ENCODE data around the gene ART1. TPM values are rescaled to one million over a fixed set of nuclear protein-coding genes. Genes with fewer than 3 reads are reported as not detected.
A peak's percentile ranks its signal among the peaks of the same experiment; 100 is the strongest.

ART1 gene
- total RNA-seq, 4 donors from 2014 or later: 23.2 to 94.9 (median 41.7) TPM

- DNase-seq (peak; percentile 79 to 86), ATAC-seq (peak; percentile 90)
- TF ChIP-seq POLR2A (IDR thresholded peaks at IDR 0.05): peak in 1 of 2 donors; percentile 58
- no peak for TF ChIP-seq CTCF (IDR thresholded peaks at IDR 0.05 in 4 of 5, conservative IDR thresholded peaks at IDR 0.05 in 1 of 5)
- no peaks in the 10 kb centered on the region for H3K9me3 ChIP-seq
- in situ Hi-C loops (cut with MboI; ENCODE audit: low sequenced_read_pairs in 4 of 4) (no loop called here), intact Hi-C loops (cut with DNase I; ENCODE audit: low total_unique reads) (loop anchor here (1.0 to 10.0 kb wide), 3 partner anchors 28 to 569 kb away; partner anchors contain the start of gene NUP98)
- peaks cover 19 to 27% of the 10 kb centered on the region in 2 donors for H3K4me1 ChIP-seq
- H3K36me3 ChIP-seq: no peaks in the 10 kb centered on the region
- H3K27ac ChIP-seq: peak overlapping the region; percentile 91 to 99 (median 94)
- H3K27me3 ChIP-seq: no peaks in the 10 kb centered on the region
- H3K4me3 ChIP-seq: peak overlapping the region; percentile 31 to 48 (median 41)
These were observed 30.8 kb upstream of the ART1 start for GRCh38 chr11:3613998-3614741.

GRCh38 chr11:3614742-3615171 lies 30.2 kb upstream of the ART1 start:
- H3K4me1 ChIP-seq: peaks cover 19 to 27% of the 10 kb centered on the region in 2 donors
- in situ Hi-C loops (cut with MboI; ENCODE audit: low sequenced_read_pairs in 4 of 4): no loop called here
- no peaks in the 10 kb centered on the region for H3K36me3 ChIP-seq
- H3K4me3 ChIP-seq: peak overlapping the region; percentile 31 to 48 (median 41)
- peak overlapping the region; percentile 91 to 99 (median 94) for H3K27ac ChIP-seq
- ATAC-seq (peak; percentile 88), DNase-seq (peak; percentile 91 to 94)
- TF ChIP-seq CTCF (IDR thresholded peaks at IDR 0.05 in 4 of 5, conservative IDR thresholded peaks at IDR 0.05 in 1 of 5): no peak
- TF ChIP-seq POLR2A (IDR thresholded peaks at IDR 0.05): peak; percentile 66 to 85
- H3K9me3 ChIP-seq: no peaks in the 10 kb centered on the region
- intact Hi-C loops (cut with DNase I; ENCODE audit: low total_unique reads): loop anchor here (1.0 to 10.0 kb wide), 3 partner anchors 28 to 570 kb away; partner anchors contain the start of gene NUP98
- H3K27me3 ChIP-seq: no peaks in the 10 kb centered on the region

- H3K4me3 ChIP-seq: no peak overlapping the region
- no peak for TF ChIP-seq CTCF (IDR thresholded peaks at IDR 0.05 in 4 of 5, conservative IDR thresholded peaks at IDR 0.05 in 1 of 5)
- no peak for TF ChIP-seq POLR2A (IDR thresholded peaks at IDR 0.05)
- no peaks in the 10 kb centered on the region for H3K27me3 ChIP-seq
- DNase-seq: no peak
- intact Hi-C loops (cut with DNase I; ENCODE audit: low total_unique reads): loop anchor here (10.0 kb wide), 2 partner anchors 179 to 571 kb away; partner anchors contain the start of gene NUP98
- H3K9me3 ChIP-seq: no peaks in the 10 kb centered on the region
- H3K36me3 ChIP-seq: no peaks in the 10 kb centered on the region
- peak overlapping the region; percentile 91 to 99 (median 94) for H3K27ac ChIP-seq
- no peak for ATAC-seq
- H3K4me1 ChIP-seq: peaks cover 19 to 27% of the 10 kb centered on the region in 2 donors
- in situ Hi-C loops (cut with MboI; ENCODE audit: low sequenced_read_pairs in 4 of 4): no loop called here
These were observed 28.9 kb upstream of the ART1 start for GRCh38 chr11:3615998-3616397.

GRCh38 chr11:3616721-3617460 lies 28.0 kb upstream of the ART1 start:
- H3K27me3 ChIP-seq: no peaks in the 10 kb centered on the region
- intact Hi-C loops (cut with DNase I; ENCODE audit: low total_unique reads): loop anchor here (10.0 kb wide), 2 partner anchors 178 to 572 kb away; partner anchors contain the start of gene NUP98
- no peak overlapping the region for H3K4me3 ChIP-seq
- peak overlapping the region; percentile 7 to 99 (median 92) for H3K27ac ChIP-seq
- TF ChIP-seq POLR2A (IDR thresholded peaks at IDR 0.05): no peak
- no peak for TF ChIP-seq CTCF (IDR thresholded peaks at IDR 0.05 in 4 of 5, conservative IDR thresholded peaks at IDR 0.05 in 1 of 5)
- no peaks in the 10 kb centered on the region for H3K9me3 ChIP-seq
- in situ Hi-C loops (cut with MboI; ENCODE audit: low sequenced_read_pairs in 4 of 4): no loop called here
- H3K36me3 ChIP-seq: no peaks in the 10 kb centered on the region
- DNase-seq (peak in 1 of 2 donors; percentile 28), ATAC-seq (no peak)
- peaks cover 19 to 27% of the 10 kb centered on the region in 2 donors for H3K4me1 ChIP-seq

Measured in gastrocnemius medialis (tissue), 4 donors.